ES-I3 (cell line): ENCODE measurements around the gene STEAP1B.

ENCODE experiments used
- H3K36me3 ChIP-seq: 2 replicates; pipeline ENCODE4 v1.6.1; 2013; ENCODE audit warnings: mild to moderate bottlenecking, low read length, control low read depth, moderate library complexity; ENCODE audit not compliant: insufficient read depth
- H3K4me1 ChIP-seq: 2 replicates; pipeline ENCODE4 v1.6.1; 2013; ENCODE audit warnings: mild to moderate bottlenecking, control low read depth, low read length; ENCODE audit not compliant: insufficient read depth
- H3K9ac ChIP-seq: 2 replicates; pipeline ENCODE4 v1.6.1; 2013; ENCODE audit warnings: low read depth, mild to moderate bottlenecking, low read length, moderate library complexity
- H3K9me3 ChIP-seq: 2 replicates; pipeline ENCODE4 v1.6.1; 2013; ENCODE audit warnings: mild to moderate bottlenecking, low read length, moderate library complexity; ENCODE audit not compliant: control insufficient read depth, insufficient read depth

The STEAP1B gene

DNA sequence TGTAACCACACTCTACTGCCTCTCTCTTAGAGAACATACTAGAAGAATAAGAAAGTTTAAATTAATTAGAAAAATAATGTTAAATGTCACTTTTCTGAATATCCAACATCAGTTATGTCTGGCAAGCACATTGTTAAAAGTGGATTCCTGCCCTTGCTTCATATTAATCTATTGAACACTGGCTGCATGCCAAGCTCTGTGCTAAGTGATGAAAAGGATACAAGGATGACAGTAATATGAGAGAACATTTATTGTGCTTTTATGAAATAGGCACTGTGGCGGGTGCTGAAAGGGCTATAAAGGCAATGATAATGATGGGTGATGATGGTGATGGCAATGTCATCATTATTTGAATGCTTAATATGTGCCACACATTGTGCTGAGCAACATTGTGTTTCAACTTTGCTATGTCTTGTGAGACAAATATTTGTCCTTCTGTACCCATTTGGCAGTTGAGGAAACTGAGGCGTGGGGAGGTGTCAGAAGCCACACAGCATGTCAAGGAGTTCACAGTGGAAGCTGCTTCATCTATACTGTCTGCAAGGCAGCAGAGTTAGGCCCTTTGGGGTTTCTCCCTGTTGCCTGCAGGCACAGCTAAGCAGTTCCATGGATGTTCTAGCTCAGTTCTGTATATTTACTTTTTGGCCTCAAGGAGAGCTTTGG is 78.9 kb downstream of the STEAP1B start:
- no peaks in the 10 kb centered on the region for H3K9me3 ChIP-seq

DNA sequence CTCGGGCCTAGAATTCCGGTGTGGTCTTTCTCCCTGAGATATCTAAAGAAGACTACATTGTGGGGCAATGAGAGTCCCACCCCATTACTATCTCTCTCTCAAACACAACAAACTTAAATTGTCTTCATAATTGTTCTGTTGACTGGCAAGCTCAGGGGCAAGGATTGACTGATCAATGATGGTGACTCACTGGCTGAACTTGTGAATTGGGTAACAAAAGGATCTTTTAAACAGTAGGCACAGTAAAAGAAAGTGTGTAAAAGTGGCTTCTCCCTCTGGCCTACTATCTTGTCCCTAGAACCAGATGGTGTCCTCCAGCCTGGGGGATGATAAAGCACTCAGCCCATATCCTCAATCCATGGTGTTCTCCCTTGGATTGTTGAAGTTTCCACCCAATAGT is 80.0 kb downstream of the STEAP1B start:
- Histone ChIP-seq H3K4me1 (peaks cover 5% of the 10 kb centered on the region; the same call in 1 of the 2 replicates), H3K9ac (no peak overlapping the region), H3K36me3 (no peaks in the 10 kb centered on the region), H3K9me3 (no peaks in the 10 kb centered on the region)

More for the DNA sequence above, 78.9 kb downstream of the STEAP1B start:
- H3K36me3 ChIP-seq: no peaks in the 10 kb centered on the region
- peaks cover 10% of the 10 kb centered on the region; the same call in 1 of the 2 replicates for H3K4me1 ChIP-seq
- no peak overlapping the region for H3K9ac ChIP-seq

- no peak overlapping the region for H3K9ac ChIP-seq
- H3K36me3 ChIP-seq: no peaks in the 10 kb centered on the region
- H3K9me3 ChIP-seq: no peaks in the 10 kb centered on the region
- peaks cover 5% of the 10 kb centered on the region; the same call in 1 of the 2 replicates for H3K4me1 ChIP-seq
These were observed 80.5 kb downstream of the STEAP1B start for GRCh38 chr7:22419488-22419887.

DNA sequence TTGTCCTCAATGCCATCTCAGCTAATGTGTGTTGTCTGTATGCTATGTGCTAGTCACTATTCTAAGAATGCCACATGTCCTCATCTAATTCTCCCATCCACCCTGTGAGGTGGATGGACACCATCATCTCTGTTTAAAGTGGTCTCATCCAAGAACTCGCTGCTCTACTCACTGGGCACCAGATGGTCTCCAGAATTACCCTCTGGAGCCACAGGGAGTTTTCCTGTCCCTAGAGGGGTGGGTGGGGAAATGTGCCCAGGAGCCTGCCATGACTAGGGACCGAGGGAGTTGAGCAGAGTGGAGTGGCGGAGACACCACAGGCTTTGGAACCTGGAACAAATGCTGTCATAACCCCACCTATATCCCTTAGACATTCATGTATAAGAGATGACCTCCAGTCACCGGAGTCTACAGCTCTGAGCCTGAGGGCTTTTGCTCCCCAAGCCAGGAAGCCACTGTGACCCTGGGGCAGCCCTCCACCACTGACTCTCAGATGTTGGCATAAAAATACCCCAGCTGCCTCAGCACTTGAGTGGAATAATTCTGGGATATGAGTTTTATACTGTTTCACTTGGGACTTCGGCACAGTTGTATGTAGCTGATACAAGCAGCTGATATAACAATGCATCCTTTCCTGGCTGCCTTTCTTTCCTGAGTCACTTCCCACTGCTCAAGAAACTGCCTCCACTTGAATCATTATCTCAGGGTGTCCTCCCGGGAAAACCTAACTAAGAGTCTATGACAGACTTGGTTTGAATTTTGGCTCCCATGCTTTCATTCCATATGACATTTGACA is 81.5 kb downstream of the STEAP1B start:
- Histone ChIP-seq H3K36me3 (no peaks in the 10 kb centered on the region), H3K9me3 (no peaks in the 10 kb centered on the region), H3K4me1 (peaks cover 4% of the 10 kb centered on the region; the same call in 1 of the 2 replicates), H3K9ac (no peak overlapping the region)

DNA sequence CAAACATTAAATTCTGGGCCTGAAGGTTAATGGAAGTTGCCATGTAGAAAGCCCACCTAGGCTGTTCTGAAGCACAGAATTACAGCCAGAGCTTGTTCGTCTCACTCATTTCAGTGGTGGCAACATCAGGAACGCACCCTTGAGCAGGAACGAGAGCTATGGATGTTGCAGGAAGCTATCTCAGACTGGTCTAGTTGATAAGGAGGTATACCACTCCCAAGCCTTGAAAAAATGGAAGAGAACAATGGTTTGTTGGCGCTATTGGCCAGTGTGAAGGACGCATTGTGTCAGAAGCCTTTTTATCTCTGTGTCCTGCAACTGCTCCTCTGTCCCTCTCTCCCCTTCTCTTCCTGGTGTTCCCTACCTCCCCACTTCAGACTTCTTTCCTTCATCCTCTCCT is 82.1 kb downstream of the STEAP1B start:
- H3K36me3 ChIP-seq: no peaks in the 10 kb centered on the region
- no peak overlapping the region for H3K9ac ChIP-seq
- H3K4me1 ChIP-seq: no peaks in the 10 kb centered on the region
- no peaks in the 10 kb centered on the region for H3K9me3 ChIP-seq

DNA sequence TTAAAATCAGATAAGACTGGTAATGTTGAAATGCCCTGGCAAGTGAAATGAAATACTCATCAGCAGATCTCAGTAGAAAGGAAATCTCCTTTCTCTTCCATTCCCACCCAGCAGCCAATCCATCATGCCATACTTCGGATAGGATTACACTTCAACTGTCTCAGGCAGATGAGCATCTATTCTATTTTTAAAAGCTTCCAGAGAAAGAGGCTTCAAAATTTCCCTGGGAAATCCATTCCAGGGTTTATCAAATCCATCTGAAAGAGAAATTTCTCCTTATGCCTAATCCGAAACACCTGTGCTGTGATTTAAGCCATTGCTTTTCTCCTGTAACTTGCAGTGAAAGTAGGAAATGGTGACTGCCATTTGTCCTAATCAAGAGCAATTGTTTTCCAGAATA is 82.6 kb downstream of the STEAP1B start:
- H3K4me1 ChIP-seq: peaks cover 3% of the 10 kb centered on the region
- H3K36me3 ChIP-seq: no peaks in the 10 kb centered on the region
- H3K9me3 ChIP-seq: no peaks in the 10 kb centered on the region
- H3K9ac ChIP-seq: no peak overlapping the region

GRCh38 chr7:22414424-22414823 is 85.6 kb downstream of the STEAP1B start:
- Histone ChIP-seq H3K9ac (no peak overlapping the region), H3K4me1 (peaks cover 10% of the 10 kb centered on the region), H3K36me3 (no peaks in the 10 kb centered on the region), H3K9me3 (no peaks in the 10 kb centered on the region)

DNA sequence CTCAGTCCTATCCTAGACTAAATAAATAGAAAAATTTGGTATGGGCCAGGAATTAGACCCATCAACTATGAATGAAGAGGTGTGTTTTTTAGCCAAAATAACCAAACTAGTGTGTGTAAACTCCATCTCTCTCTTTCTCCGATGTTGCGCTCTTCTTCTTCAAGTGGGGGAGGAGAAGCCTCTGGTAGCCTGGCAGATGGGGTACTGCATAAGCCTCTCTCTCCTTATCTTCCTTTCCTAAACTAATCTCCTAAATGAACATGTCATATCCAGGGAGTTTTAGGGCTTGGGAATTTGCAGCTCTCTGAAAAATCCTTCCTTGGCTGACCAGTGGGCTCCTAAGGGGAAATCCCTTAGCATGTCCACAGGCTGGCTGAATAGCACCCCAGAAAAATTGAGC is 86.8 kb downstream of the STEAP1B start:
- H3K36me3 ChIP-seq: no peaks in the 10 kb centered on the region
- peaks cover 10% of the 10 kb centered on the region for H3K4me1 ChIP-seq
- no peaks in the 10 kb centered on the region for H3K9me3 ChIP-seq
- H3K9ac ChIP-seq: no peak overlapping the region

GRCh38 chr7:22411977-22412693 is 87.9 kb downstream of the STEAP1B start:
- H3K4me1 ChIP-seq: peaks cover 10% of the 10 kb centered on the region
- H3K9ac ChIP-seq: no peak overlapping the region
- no peaks in the 10 kb centered on the region for H3K9me3 ChIP-seq

GRCh38 chr7:22406715-22407114 is 93.3 kb downstream of the STEAP1B start:
- no peaks in the 10 kb centered on the region for H3K9me3 ChIP-seq
- no peak overlapping the region for H3K9ac ChIP-seq
- no peaks in the 10 kb centered on the region; the same call in none of the 2 replicates for H3K4me1 ChIP-seq
- H3K36me3 ChIP-seq: no peaks in the 10 kb centered on the region; the same call in 1 of the 2 replicates

More at GRCh38 chr7:22411977-22412693, 87.9 kb downstream of the STEAP1B start:
- no peaks in the 10 kb centered on the region for H3K36me3 ChIP-seq

GRCh38 chr7:22404421-22405023 is 95.5 kb downstream of the STEAP1B start:
- no peaks in the 10 kb centered on the region; the same call in 1 of the 2 replicates for H3K36me3 ChIP-seq
- H3K9me3 ChIP-seq: no peaks in the 10 kb centered on the region
- H3K4me1 ChIP-seq: no peaks in the 10 kb centered on the region; the same call in 1 of the 2 replicates
- H3K9ac ChIP-seq: no peak overlapping the region

DNA sequence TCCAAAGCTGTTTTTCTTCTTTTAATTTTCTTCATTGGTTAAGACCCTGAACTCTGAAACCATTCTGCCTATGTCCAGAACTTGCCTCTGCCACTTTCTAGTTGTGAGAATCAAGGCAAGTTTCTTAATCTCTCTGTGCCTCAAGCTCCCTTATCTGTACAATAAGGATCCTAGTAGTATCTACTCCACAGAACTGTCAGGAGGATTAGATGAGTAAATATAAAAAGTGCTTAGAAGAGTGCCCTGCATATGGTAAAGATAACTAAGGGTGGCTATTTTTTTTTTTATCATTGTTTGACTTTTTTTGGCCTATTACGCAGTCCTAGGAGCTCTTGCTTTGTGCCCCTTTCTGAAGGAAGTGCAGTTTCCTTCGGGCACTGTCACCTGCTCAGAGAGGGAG is 96.6 kb downstream of the STEAP1B start:
- Histone ChIP-seq H3K9me3 (no peaks in the 10 kb centered on the region), H3K4me1 (no peaks in the 10 kb centered on the region; the same call in 1 of the 2 replicates), H3K9ac (no peak overlapping the region), H3K36me3 (no peaks in the 10 kb centered on the region; the same call in 1 of the 2 replicates)

DNA sequence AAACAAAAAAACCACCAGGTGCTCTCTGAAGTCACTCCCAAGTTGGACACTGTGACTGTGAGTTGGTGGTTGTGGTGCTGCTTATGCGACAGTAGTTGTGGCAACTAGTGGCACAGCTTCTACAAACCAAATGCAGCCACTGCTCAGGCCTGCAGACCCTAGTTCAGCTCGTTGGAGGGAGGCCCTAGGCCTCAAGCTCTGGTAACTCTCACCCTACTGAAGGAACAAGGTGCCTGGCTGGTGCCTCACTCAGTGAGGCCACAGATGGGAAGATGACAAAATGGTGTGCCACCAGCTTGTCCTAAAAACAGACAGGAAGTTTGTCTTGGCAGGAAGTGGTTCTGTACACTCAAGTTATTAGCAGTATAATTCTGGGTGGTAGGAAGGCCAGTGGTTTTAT is 97.7 kb downstream of the STEAP1B start:
- Histone ChIP-seq H3K9me3 (no peaks in the 10 kb centered on the region), H3K9ac (no peak overlapping the region), H3K36me3 (no peaks in the 10 kb centered on the region; the same call in 1 of the 2 replicates), H3K4me1 (no peaks in the 10 kb centered on the region; the same call in 1 of the 2 replicates)
